ENCODE data around the gene FRMPD2.

DNA sequence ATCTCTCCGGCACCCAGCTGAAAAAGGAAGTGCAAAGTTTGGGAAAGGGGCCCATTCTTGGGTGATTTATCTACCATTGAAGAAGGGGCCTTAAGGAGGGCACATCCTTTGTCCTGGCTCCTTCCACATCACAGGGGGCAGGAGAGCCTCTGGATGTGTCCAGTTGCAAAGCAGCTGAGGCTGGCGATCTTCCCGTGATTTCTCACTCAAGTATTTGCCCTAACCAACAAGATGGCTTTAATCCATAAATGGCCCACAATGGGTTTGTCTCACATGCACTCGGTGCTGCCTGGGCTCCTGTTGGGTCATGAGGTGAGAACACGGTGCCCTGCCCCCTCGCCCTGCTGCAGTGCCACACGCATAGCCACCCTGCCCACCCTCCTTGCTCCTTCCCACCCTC is 14.2 kb upstream of the FRMPD2 start:
- TF ChIP-seq CEBPB (IDR thresholded peaks at IDR 0.05; ENCODE audit: low read depth) (no peak), SP1 (IDR thresholded peaks at IDR 0.05; ENCODE audit: low read depth) (no peak), ZNF274 (IDR thresholded peaks at IDR 0.05; ENCODE audit: low read depth, low read length) (no peak), POLR2AphosphoS5 (IDR thresholded peaks at IDR 0.05; ENCODE audit: low read depth, low read length) (no peak), EZH2 (IDR thresholded peaks at IDR 0.05) (no peak)
- TF ChIP-seq, protein P1, sequence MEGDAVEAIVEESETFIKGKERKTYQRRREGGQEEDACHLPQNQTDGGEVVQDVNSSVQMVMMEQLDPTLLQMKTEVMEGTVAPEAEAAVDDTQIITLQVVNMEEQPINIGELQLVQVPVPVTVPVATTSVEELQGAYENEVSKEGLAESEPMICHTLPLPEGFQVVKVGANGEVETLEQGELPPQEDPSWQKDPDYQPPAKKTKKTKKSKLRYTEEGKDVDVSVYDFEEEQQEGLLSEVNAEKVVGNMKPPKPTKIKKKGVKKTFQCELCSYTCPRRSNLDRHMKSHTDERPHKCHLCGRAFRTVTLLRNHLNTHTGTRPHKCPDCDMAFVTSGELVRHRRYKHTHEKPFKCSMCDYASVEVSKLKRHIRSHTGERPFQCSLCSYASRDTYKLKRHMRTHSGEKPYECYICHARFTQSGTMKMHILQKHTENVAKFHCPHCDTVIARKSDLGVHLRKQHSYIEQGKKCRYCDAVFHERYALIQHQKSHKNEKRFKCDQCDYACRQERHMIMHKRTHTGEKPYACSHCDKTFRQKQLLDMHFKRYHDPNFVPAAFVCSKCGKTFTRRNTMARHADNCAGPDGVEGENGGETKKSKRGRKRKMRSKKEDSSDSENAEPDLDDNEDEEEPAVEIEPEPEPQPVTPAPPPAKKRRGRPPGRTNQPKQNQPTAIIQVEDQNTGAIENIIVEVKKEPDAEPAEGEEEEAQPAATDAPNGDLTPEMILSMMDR (IDR thresholded peaks at IDR 0.05 in 2 of 3, conservative IDR thresholded peaks at IDR 0.05 in 1 of 3; ENCODE audit: borderline replicate concordance in 1 of 3, insufficient read depth in 1 of 3, low read depth in 2 of 3, low read length in 2 of 3): no peak
